ENCODE measurements around the gene MCAM.

- TF ChIP-seq EZH2phosphoT487 (IDR thresholded peaks at IDR 0.05; ENCODE audit: insufficient read depth, low read depth), result no peak
- no peak for TF ChIP-seq EZH2 (IDR thresholded peaks at IDR 0.05; ENCODE audit: insufficient read depth, poor library complexity, severe bottlenecking)
These were observed 42.7 kb upstream of the MCAM start for GRCh38 chr11:119359365-119360214.
